Stimulated activated CD8-positive, alpha-beta memory T cell treated with anti-CD3 and anti-CD28 coated beads, Interleukin-7, amount 100 ng/mL, for 1 hour (primary cell): Measurements from ENCODE around the gene NF2.
"Not testable (repeated sequence)": the region's sequence is repeated elsewhere in the genome, so short reads cannot be mapped to it uniquely, and the experiment has no call there.

Experiments used
- DNase-seq, 2 donors: peaks; one replicate each; pipeline ENCODE4 v3.0.0-alpha.2; 2020; ENCODE audit warnings: low read depth in 2 of 2

The NF2 gene

GRCh38 chr22:29596408-29596807 is 7.0 kb upstream of the NF2 start:
- no peak for DNase-seq

GRCh38 chr22:29597871-29598683 is 5.4 kb upstream of the NF2 start:
- not testable (repeated sequence) for DNase-seq

GRCh38 chr22:29598684-29599020 is 4.8 kb upstream of the NF2 start:
- DNase-seq = no peak

- DNase-seq = no peak
These were observed 585 bp downstream of the NF2 start for GRCh38 chr22:29604076-29604360.

GRCh38 chr22:29605527-29605850 is 2.1 kb downstream of the NF2 start:
- no peak for DNase-seq

- no peak for DNase-seq
These were observed 2.9 kb downstream of the NF2 start for GRCh38 chr22:29606320-29606719.

- DNase-seq = no peak
These were observed 4.0 kb downstream of the NF2 start for GRCh38 chr22:29607426-29607825.

GRCh38 chr22:29609139-29609538 is 5.7 kb downstream of the NF2 start:
- DNase-seq = no peak

GRCh38 chr22:29610780-29611179 is 7.3 kb downstream of the NF2 start:
- DNase-seq = no peak

- DNase-seq = no peak
These were observed 12.4 kb downstream of the NF2 start for GRCh38 chr22:29615705-29616327.

GRCh38 chr22:29617922-29618629 is 14.6 kb downstream of the NF2 start:
- DNase-seq = no peak

- DNase-seq = no peak
These were observed 18.5 kb downstream of the NF2 start for GRCh38 chr22:29621761-29622526.

- no peak for DNase-seq
These were observed 19.6 kb downstream of the NF2 start for GRCh38 chr22:29623059-29623458.

GRCh38 chr22:29623553-29624169 is 20.2 kb downstream of the NF2 start:
- DNase-seq = no peak

GRCh38 chr22:29625090-29625825 is 21.8 kb downstream of the NF2 start:
- no peak for DNase-seq

- no peak for DNase-seq
These were observed 23.2 kb downstream of the NF2 start for GRCh38 chr22:29626497-29627195.

GRCh38 chr22:29627196-29627535 is 23.7 kb downstream of the NF2 start:
- no peak for DNase-seq

GRCh38 chr22:29628996-29629902 is 25.8 kb downstream of the NF2 start:
- no peak for DNase-seq

- DNase-seq = no peak
These were observed 26.6 kb downstream of the NF2 start for GRCh38 chr22:29629903-29630516.
